ENCODE measurements around the gene PCDH12.

PCDH12 gene

DNA sequence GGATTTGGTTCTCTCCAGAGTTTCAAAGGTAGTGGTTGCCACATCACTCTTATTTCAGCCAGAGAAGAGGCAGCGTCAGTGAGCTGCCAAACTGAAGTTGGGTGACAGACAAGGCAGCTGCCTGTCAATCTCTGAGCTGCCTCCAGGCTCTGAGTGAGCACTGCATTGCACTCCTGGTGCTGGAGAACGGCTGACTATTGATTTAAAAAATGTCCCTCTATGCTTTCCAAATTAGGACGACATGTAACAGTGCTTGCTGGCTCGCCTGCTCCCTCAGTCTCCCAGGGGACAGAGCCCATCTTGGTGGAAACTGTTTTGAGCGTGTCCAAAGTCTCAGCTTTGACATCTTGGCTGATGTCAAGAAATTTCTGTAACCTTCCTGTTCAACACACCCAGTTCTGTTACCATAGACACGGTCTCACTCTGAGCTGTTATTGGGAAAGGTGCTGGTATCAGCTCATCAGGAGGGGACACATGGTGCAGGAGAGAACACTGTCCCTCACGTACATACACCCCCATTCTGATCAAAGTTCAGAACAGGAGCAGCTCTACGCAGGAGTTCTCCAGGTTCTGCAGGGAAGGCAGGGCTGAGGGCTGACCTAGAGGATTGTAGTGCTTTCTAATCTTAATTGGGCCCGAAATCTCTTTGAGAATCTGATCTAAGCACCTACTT lies 15.7 kb downstream of the PCDH12 start:
- H3K4me3 ChIP-seq (replicated peaks; ENCODE audit: low read depth, low read length): no peak overlapping the region
- no peak for DNase-seq (ENCODE audit: low read depth)
- TF ChIP-seq, protein P1, sequence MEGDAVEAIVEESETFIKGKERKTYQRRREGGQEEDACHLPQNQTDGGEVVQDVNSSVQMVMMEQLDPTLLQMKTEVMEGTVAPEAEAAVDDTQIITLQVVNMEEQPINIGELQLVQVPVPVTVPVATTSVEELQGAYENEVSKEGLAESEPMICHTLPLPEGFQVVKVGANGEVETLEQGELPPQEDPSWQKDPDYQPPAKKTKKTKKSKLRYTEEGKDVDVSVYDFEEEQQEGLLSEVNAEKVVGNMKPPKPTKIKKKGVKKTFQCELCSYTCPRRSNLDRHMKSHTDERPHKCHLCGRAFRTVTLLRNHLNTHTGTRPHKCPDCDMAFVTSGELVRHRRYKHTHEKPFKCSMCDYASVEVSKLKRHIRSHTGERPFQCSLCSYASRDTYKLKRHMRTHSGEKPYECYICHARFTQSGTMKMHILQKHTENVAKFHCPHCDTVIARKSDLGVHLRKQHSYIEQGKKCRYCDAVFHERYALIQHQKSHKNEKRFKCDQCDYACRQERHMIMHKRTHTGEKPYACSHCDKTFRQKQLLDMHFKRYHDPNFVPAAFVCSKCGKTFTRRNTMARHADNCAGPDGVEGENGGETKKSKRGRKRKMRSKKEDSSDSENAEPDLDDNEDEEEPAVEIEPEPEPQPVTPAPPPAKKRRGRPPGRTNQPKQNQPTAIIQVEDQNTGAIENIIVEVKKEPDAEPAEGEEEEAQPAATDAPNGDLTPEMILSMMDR (IDR thresholded peaks at IDR 0.05; ENCODE audit: low read length, missing control alignments): no peak

DNA sequence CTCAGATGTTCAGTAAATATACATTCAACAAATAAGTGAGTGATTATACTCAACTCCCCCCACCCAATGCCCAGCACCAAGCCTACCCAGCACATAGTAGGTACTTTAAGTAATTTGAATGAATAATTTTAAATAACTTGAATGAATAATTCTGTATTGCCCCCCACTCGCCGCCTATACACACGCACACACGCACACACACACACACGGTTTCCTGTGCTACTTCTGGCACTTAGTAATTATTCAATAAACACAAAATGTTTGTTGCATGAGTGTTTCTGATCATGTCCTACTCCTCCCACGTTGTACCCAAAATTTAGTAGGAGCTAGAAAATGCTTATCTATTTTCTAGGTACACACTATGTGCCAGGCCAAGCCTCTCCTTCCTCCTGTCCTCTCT lies 16.2 kb downstream of the PCDH12 start:
- TF ChIP-seq, protein P1 (IDR thresholded peaks at IDR 0.05; ENCODE audit: low read length, missing control alignments): no peak
- DNase-seq (ENCODE audit: low read depth): no peak
- H3K4me3 ChIP-seq (replicated peaks; ENCODE audit: low read depth, low read length): no peak overlapping the region

DNA sequence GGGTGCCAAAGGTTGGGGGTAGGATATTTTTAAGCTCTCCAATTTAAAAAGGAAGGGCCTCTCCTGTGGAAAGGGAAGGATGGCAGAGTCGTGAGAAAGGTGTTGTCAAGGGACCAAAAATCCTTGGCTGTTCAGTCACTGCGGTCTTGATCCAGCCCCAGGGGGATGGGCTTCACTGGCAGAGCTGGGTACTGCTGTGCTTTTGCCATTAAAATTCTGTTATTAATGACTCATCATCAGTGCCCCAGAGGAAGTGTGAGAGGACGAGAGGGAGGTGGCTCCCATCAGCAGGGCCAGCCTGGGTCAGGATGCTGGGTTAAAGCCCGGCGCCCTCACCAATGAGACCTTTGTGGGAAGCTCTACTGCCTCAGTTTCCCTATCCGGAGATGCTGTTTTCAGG lies 16.7 kb downstream of the PCDH12 start:
- no peak for DNase-seq (ENCODE audit: low read depth)
- TF ChIP-seq, protein P1 (IDR thresholded peaks at IDR 0.05; ENCODE audit: low read length, missing control alignments): no peak

DNA sequence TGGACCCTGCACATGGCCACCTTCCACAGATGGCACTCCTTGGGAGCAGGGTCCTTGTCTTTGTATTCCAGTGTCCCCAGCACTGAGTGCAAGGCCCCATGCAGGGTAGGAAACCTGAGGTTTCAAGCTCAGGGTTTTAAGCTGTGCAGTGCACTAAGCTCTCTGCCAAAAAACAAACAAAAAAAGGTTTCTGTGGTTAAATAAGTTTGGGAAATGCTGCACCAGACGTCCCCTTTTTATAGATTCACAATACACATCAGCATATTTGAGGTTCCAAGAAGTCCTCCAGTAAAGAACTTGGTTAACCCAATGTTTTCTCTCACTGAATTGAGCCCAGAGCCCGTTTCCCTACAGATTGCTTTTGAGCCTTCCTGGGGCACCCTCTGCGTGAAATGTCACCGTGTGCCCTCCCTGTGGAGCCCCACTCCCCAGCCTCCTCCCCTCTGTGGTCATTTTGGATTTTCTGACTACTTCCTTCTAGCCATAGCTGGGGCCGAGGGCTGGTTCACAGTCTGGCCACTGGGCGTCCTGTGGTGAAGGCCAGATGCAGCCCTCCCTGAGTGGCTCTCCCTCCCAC lies 17.2 kb downstream of the PCDH12 start:
- H3K4me3 ChIP-seq (replicated peaks; ENCODE audit: low read depth, low read length): no peak overlapping the region
- TF ChIP-seq, protein P1 (IDR thresholded peaks at IDR 0.05; ENCODE audit: low read length, missing control alignments): peak; percentile 8
- DNase-seq (ENCODE audit: low read depth): no peak

More for the DNA sequence above, 16.7 kb downstream of the PCDH12 start:
- no peak overlapping the region for H3K4me3 ChIP-seq (replicated peaks; ENCODE audit: low read depth, low read length)

DNA sequence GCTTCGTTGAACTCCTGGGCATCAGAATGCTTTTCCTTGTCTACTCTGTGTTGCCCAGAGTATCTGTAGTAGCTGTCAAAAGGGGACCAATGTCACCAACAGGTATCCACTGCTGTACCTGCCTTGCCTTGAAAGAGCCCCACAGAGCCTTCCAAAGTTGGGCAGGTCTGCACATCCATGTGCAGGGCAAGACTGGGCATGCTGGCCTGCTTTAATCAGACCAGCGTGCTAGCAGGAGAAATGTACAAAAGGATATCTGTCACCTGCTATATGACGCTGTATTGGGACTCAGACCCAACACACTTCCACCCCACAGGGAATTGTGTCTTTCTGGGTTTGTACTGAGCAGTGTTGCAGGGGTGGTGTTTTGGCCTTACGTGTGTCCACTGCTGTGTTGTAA lies 22.5 kb downstream of the PCDH12 start:
- no peak for DNase-seq (ENCODE audit: low read depth)
- H3K4me3 ChIP-seq (replicated peaks; ENCODE audit: low read depth, low read length): no peak overlapping the region
- TF ChIP-seq, protein P1 (IDR thresholded peaks at IDR 0.05; ENCODE audit: low read length, missing control alignments): no peak

DNA sequence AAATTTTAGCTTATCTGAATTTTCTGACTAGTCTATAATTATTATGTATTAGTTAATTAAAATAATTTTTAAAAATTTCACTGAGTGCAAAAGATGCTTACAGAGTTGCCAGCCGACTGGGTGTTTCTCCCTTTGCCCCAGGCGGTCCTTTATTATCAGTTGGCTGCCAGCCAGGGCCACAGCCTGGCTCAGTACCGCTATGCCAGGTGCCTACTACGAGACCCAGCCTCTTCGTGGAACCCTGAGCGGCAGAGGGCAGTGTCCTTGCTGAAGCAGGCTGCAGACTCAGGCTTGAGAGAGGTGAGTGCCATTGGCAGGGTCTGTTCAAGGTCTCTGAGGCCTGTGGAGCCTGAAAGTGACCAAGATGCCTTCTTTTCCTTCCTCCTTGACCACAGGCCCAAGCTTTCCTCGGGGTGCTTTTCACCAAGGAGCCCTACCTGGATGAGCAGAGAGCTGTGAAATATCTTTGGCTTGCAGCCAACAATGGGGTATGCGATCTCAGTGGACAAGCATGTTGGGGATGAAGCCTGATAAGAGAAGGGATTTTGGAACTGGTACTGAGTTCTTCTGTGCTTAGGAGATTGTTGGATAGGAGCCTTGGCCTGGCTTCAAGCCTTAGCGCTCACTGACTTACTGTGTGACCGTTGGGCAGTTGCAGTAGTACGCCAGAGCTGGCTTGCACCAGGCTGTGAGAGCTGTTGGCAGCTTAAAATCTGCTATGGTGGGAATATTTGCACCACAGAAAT lies 23.7 kb downstream of the PCDH12 start:
- TF ChIP-seq, protein P1 (IDR thresholded peaks at IDR 0.05; ENCODE audit: low read length, missing control alignments): no peak
- H3K4me3 ChIP-seq (replicated peaks; ENCODE audit: low read depth, low read length): no peak overlapping the region
- no peak for DNase-seq (ENCODE audit: low read depth)

Measured in fibroblast of pulmonary artery (primary cell).